OCI-LY7 (cell line): Measurements from ENCODE around the gene EIF4G3. TPM values are rescaled to one million over a fixed set of nuclear protein-coding genes. Genes with fewer than 3 reads are reported as not detected.

Experiments
- BruUV-seq: library from RNA; stranded (reverse); fragments of 400-500 nt; replicated peaks from 2 replicates; lab custom pipeline; 2021; lab: Mats Ljungman, UMichigan
- CTCF ChIA-PET: fragments of 300-600 bp; sonication (Branson Sonifier 250); formaldehyde crosslinking; loops from one replicate; lab custom pipeline; 2022; ENCODE audit warnings: antibody characterized with exemption; ENCODE audit not compliant: unreplicated experiment; lab: Charles Lee
- POLR2A ChIA-PET: fragments of 300-600 bp; sonication (Branson Sonifier 250); formaldehyde crosslinking; loops from one replicate; lab custom pipeline; 2022; ENCODE audit warnings: antibody characterized with exemption; lab: Charles Lee
- DNase-seq: peaks from one replicate; pipeline ENCODE4 v3.0.0-alpha.2; 2015; ENCODE audit warnings: low spot score
- H2AFZ ChIP-seq: fragments of 200-600 bp; sonication (generic), shearing (Covaris generic); 2 replicates; pipeline ENCODE4 v1.6.1; 2014; ENCODE audit warnings: mild to moderate bottlenecking, antibody characterized with exemption, low read length, moderate library complexity
- H3K27ac ChIP-seq: fragments of 200-600 bp; sonication (generic); 2 replicates; pipeline ENCODE4 v1.5.1; 2014; ENCODE audit warnings: mixed run types, low read depth, mild to moderate bottlenecking, moderate library complexity, low read length, inconsistent platforms; ENCODE audit not compliant: poor library complexity, severe bottlenecking
- H3K36me3 ChIP-seq: fragments of 200-600 bp; sonication (generic); 2 replicates; pipeline ENCODE4 v1.6.1; 2014; ENCODE audit warnings: mild to moderate bottlenecking, antibody characterized with exemption, low read length, moderate library complexity, mixed read lengths; ENCODE audit not compliant: insufficient read depth
- H3K4me1 ChIP-seq: fragments of 200-600 bp; sonication (generic); 2 replicates; pipeline ENCODE4 v1.5.1; 2014; ENCODE audit warnings: mild to moderate bottlenecking, low read length; ENCODE audit not compliant: insufficient read depth, poor library complexity, severe bottlenecking
- H3K4me2 ChIP-seq: fragments of 200-600 bp; sonication (generic); 2 replicates; pipeline ENCODE4 v1.6.1; 2014; ENCODE audit warnings: mild to moderate bottlenecking, low read length
- H3K4me3 ChIP-seq: fragments of 200-600 bp; sonication (generic); 2 replicates; pipeline ENCODE4 v1.5.1; 2014; ENCODE audit warnings: mild to moderate bottlenecking, low read depth, low read length; ENCODE audit not compliant: poor library complexity, severe bottlenecking
- H3K79me2 ChIP-seq: fragments of 200-600 bp; sonication (generic); 2 replicates; pipeline ENCODE4 v1.6.1; 2016; ENCODE audit warnings: low read depth, mild to moderate bottlenecking, low read length, moderate library complexity, mixed read lengths; ENCODE audit not compliant: insufficient read depth
- H3K9me2 ChIP-seq: fragments of 200-600 bp; sonication (generic); 2 replicates; pipeline ENCODE4 v1.6.1; 2016; ENCODE audit warnings: mild to moderate bottlenecking, low read length, mixed read lengths; ENCODE audit not compliant: insufficient read depth
- H3K9me3 ChIP-seq: fragments of 200-600 bp; sonication (generic); 2 replicates; pipeline ENCODE4 v1.6.1; 2014; ENCODE audit warnings: mild to moderate bottlenecking, mixed run types, low read length, mixed read lengths
- H4K20me1 ChIP-seq: fragments of 200-600 bp; sonication (generic); 2 replicates; pipeline ENCODE4 v1.6.1; 2014; ENCODE audit warnings: mild to moderate bottlenecking, antibody characterized with exemption, low read length, moderate library complexity, mixed read lengths; ENCODE audit not compliant: insufficient read depth
- CTCF ChIP-seq: fragments of 200-600 bp; sonication (generic); conservative IDR thresholded peaks from 2 replicates; pipeline ENCODE4 v1.5.1; 2014; ENCODE audit warnings: mild to moderate bottlenecking, antibody characterized with exemption, low read length, moderate library complexity, mixed read lengths
- EZH2phosphoT487 ChIP-seq: fragments of 200-600 bp; sonication (generic); IDR thresholded peaks from 2 replicates; pipeline ENCODE4 v1.6.1; 2018; ENCODE audit warnings: low read depth, borderline replicate concordance, mild to moderate bottlenecking, mixed run types, antibody characterized with exemption, low read length, moderate library complexity, mixed read lengths
- intact Hi-C: fragments of 100-400 bp; cut with micrococcal nuclease; formaldehyde crosslinking; loops from one replicate; pipeline ENCODE4 v1.10.0; 2022; ENCODE audit not compliant: unreplicated experiment
- total RNA-seq, 2 experiments: library from RNA; depleted of rRNA in 1 of 2; stranded (reverse); fragments of >200 nt in 1 of 2; shearing (Covaris generic) in 1 of 2; gene quantifications; 2 replicates each; pipeline ENCODE4 v1.2.3, GENCODE V29; 2014 to 2022

EIF4G3 gene
- total RNA-seq, 2 experiments from 2014 or later, result 28.5 to 62.1 TPM

GRCh38 chr1:20983297-20983889 lies 193.3 kb downstream of the EIF4G3 start:
- no peak overlapping the region for H3K27ac ChIP-seq
- H4K20me1 ChIP-seq, result 0 out of 2 replicates have a peak, but pooled peaks cover 4% of the 10 kb centered on the region
- intact Hi-C loops, result loop anchor here (2.0 kb wide), 1 partner anchor 211 kb away; no protein-coding TSS in a partner anchor
- H3K4me1 ChIP-seq, result no peaks in the 10 kb centered on the region
- CTCF ChIA-PET, result no interaction called here
- H3K4me3 ChIP-seq, result no peak overlapping the region
- no peak for DNase-seq
- BruUV-seq, result no TSS peak
- H3K36me3 ChIP-seq, result no peaks in the 10 kb centered on the region; the same call in 1 of the 2 replicates
- no peaks in the 10 kb centered on the region for H3K9me2 ChIP-seq
- POLR2A ChIA-PET, result interaction anchor here (0.6 kb wide), 1 partner anchor 461 kb away, joined by 3 read pairs; no protein-coding TSS in a partner anchor
- TF ChIP-seq EZH2phosphoT487 (no peak), CTCF (peak; percentile 45)
- no peak overlapping the region for H2AFZ ChIP-seq
- H3K9me3 ChIP-seq, result no peaks in the 10 kb centered on the region
- no peak overlapping the region for H3K4me2 ChIP-seq
- no peaks in the 10 kb centered on the region for H3K79me2 ChIP-seq

GRCh38 chr1:20982316-20982715 lies 194.4 kb downstream of the EIF4G3 start:
- no peak for DNase-seq
- Histone ChIP-seq H3K36me3 (no peaks in the 10 kb centered on the region; the same call in 1 of the 2 replicates), H3K4me2 (no peak overlapping the region), H3K9me2 (no peaks in the 10 kb centered on the region), H3K4me1 (no peaks in the 10 kb centered on the region), H4K20me1 (0 out of 2 replicates have a peak, but pooled peaks cover 4% of the 10 kb centered on the region), H3K27ac (no peak overlapping the region), H3K4me3 (no peak overlapping the region), H3K9me3 (no peaks in the 10 kb centered on the region), H3K79me2 (no peaks in the 10 kb centered on the region), H2AFZ (no peak overlapping the region)
- TF ChIP-seq EZH2phosphoT487 (no peak), CTCF (0 out of 2 replicates have a peak, but pooled peaks have one; percentile 15)
- no TSS peak for BruUV-seq
- POLR2A ChIA-PET, result interaction anchor here (0.6 to 1.2 kb wide), 2 partner anchors 9 to 67 kb away, joined by 3 read pairs; no protein-coding TSS in a partner anchor
- CTCF ChIA-PET, result no interaction called here
- intact Hi-C loops, result loop anchor here (2.0 kb wide), 1 partner anchor 212 kb away; no protein-coding TSS in a partner anchor

- Histone ChIP-seq H3K9me2 (no peaks in the 10 kb centered on the region), H3K4me1 (no peaks in the 10 kb centered on the region), H3K4me2 (no peak overlapping the region), H4K20me1 (0 out of 2 replicates have a peak, but pooled peaks cover 4% of the 10 kb centered on the region), H3K79me2 (no peaks in the 10 kb centered on the region), H3K36me3 (no peaks in the 10 kb centered on the region; the same call in 1 of the 2 replicates), H3K27ac (no peak overlapping the region), H3K9me3 (no peaks in the 10 kb centered on the region), H2AFZ (no peak overlapping the region), H3K4me3 (no peak overlapping the region)
- intact Hi-C loops, result loop anchor here (2.0 kb wide), 1 partner anchor 213 kb away; no protein-coding TSS in a partner anchor
- peak; percentile 19 for DNase-seq
- no TSS peak for BruUV-seq
- POLR2A ChIA-PET, result interaction anchor here (1.2 kb wide), 1 partner anchor 67 kb away, joined by 3 read pairs; no protein-coding TSS in a partner anchor
- CTCF ChIA-PET, result no interaction called here
- TF ChIP-seq CTCF (peak; percentile 66), EZH2phosphoT487 (no peak)
Observed at GRCh38 chr1:20981915-20982314, 194.8 kb downstream of the EIF4G3 start.
